Dedifferentiated amniotic fluid mesenchymal stem cell (primary cell): ENCODE data around the gene MED17.

Experiments
- DNase-seq: peaks from one replicate; pipeline ENCODE4 v3.0.0-alpha.2; 2016; ENCODE audit errors: extremely low spot score

The MED17 gene

GRCh38 chr11:93849751-93850593 lies 65.9 kb downstream of the MED17 start:
- no peak for DNase-seq

- DNase-seq: no peak
Observed at GRCh38 chr11:93850594-93851018, 66.5 kb downstream of the MED17 start, which contains the start of gene VSTM5. Gene VSTM5, minus strand, starts transcription at chr11:93850618. Its CDS starts 116 bp downstream, at chr11:93850502.

- no peak for DNase-seq
Observed at GRCh38 chr11:93852242-93852641, 68.2 kb downstream of the MED17 start.

GRCh38 chr11:93857413-93858120 lies 73.5 kb downstream of the MED17 start:
- DNase-seq: no peak

GRCh38 chr11:93858121-93858775 lies 74.2 kb downstream of the MED17 start:
- no peak for DNase-seq

- DNase-seq: no peak
Observed at GRCh38 chr11:93861808-93862207, 77.7 kb downstream of the MED17 start.
